Panc1 (cell line): ENCODE data around the gene RIPOR3.

Experiments used
- CTCF ChIP-seq: fragments of 450-650 bp; IDR thresholded peaks from 2 replicates; pipeline ENCODE4 v1.5.1; 2017; ENCODE audit warnings: mild to moderate bottlenecking
- POLR2AphosphoS5 ChIP-seq: IDR thresholded peaks from 2 replicates; pipeline ENCODE4 v1.6.1; 2012; ENCODE audit warnings: mild to moderate bottlenecking, low read depth, low read length, moderate library complexity
- SIN3A ChIP-seq: IDR thresholded peaks from 2 replicates; pipeline ENCODE4 v1.6.1; 2012; ENCODE audit warnings: low read depth, mild to moderate bottlenecking, low read length, moderate library complexity, borderline replicate concordance; ENCODE audit not compliant: insufficient read depth

GRCh38 chr20:50648651-50649050 lies 42.7 kb downstream of the RIPOR3 start:
- TF ChIP-seq CTCF (no peak), POLR2AphosphoS5 (no peak), SIN3A (no peak)
